LNCaP clone FGC (cell line): ENCODE data around the gene ARHGAP21.
A peak's percentile ranks its signal among the peaks of the same experiment; 100 is the strongest.
"Not testable (repeated sequence)": the region's sequence is repeated elsewhere in the genome, so short reads cannot be mapped to it uniquely, and the experiment has no call there.

Experiments
- DNase-seq: peaks from one replicate; pipeline ENCODE4 v3.0.0-alpha.2; 2011; ENCODE audit warnings: low read depth
- H3K4me3 ChIP-seq: 2 replicates; pipeline ENCODE4 v1.5.1; 2011; ENCODE audit warnings: mild to moderate bottlenecking, low read depth, low read length, control low read depth
- TF ChIP-seq, protein P1 (sequence below): IDR thresholded peaks from 2 replicates; pipeline ENCODE4 v1.5.1; 2012; ENCODE audit warnings: mild to moderate bottlenecking; ENCODE audit not compliant: control insufficient read depth, insufficient read depth; ENCODE audit errors: extremely low read depth

The ARHGAP21 gene

DNA sequence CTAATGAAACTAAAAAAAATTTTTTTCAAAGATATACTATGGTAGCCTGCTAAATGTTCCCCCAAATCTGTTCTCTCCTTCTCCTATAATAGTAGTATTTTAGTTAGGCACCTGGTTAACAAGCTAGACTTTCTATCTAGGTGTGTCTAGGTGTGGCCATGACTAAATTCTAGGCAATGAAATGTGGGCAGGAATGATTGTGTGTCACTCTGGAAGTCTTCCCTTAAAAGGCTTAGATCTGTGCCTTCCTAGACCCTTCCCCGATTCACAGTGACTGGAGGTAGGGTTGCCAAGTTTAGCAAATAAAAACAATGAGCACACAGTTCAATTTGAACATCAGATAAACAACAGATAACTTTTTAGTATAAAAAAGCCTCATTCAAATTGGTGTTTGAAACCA lies 8.3 kb upstream of the ARHGAP21 start:
- no peak for DNase-seq

DNA sequence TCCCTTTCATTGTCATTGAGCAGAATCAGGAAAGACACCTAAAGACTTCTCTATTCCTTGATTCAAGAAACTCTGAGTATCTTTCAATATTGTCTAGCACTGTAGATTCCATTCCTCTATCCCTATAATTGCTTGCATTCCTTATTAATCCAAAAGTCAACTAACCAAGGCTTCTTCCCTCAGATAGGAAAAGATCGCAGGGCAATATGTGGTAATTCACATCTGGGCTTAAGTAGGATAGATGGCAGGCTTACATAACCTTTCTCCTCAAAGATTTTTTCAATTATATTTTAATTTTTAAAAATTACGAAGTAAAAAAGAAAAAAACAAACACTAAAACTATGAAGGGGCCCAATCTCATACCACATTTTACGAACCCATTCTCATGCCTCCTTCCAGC lies 7.1 kb upstream of the ARHGAP21 start:
- H3K4me3 ChIP-seq: no peak overlapping the region
- DNase-seq: no peak
- TF ChIP-seq, protein P1, sequence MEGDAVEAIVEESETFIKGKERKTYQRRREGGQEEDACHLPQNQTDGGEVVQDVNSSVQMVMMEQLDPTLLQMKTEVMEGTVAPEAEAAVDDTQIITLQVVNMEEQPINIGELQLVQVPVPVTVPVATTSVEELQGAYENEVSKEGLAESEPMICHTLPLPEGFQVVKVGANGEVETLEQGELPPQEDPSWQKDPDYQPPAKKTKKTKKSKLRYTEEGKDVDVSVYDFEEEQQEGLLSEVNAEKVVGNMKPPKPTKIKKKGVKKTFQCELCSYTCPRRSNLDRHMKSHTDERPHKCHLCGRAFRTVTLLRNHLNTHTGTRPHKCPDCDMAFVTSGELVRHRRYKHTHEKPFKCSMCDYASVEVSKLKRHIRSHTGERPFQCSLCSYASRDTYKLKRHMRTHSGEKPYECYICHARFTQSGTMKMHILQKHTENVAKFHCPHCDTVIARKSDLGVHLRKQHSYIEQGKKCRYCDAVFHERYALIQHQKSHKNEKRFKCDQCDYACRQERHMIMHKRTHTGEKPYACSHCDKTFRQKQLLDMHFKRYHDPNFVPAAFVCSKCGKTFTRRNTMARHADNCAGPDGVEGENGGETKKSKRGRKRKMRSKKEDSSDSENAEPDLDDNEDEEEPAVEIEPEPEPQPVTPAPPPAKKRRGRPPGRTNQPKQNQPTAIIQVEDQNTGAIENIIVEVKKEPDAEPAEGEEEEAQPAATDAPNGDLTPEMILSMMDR: no peak

More for the DNA sequence above, 8.3 kb upstream of the ARHGAP21 start:
- TF ChIP-seq, protein P1: no peak
- H3K4me3 ChIP-seq: no peak overlapping the region

DNA sequence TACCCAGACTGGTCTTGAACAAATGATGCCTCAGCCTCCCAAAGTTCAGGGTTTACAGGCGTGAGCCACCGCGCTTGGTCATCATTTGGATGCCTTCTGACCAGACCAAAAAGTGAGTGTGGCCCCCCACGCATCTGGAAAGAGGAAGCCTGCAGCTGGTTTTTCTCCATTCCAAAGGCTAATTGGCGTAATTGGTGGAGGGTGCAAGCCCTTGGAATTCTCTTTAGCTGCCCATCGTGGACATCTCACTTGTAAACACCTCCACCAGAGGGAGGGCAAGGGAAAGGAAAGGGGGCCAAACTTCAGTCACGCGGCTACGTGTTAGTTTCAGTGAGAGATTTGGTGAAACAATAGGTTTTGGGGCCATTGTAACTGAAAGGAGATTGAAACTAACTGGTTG lies 4.1 kb upstream of the ARHGAP21 start:
- TF ChIP-seq, protein P1: no peak
- no peak for DNase-seq
- H3K4me3 ChIP-seq: no peak overlapping the region

DNA sequence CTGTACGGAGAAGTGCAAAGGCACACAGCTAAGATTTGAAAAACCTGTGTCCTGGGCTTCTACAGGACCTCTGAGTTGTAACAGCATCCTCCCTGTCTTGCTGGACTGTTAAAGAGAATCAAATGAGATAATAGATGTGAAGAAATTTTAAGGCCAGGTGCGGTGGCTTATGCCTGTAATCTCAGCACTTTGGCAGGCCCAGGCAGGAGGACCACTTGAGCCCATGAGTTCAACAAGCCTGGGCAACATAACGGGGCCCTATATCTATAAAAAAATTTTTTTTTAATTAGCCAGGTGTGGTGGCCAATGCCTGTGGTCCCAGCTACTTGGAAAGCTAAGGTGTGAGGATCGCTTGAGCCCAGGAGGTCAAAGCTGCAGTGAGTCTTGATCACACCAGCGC lies 2.9 kb upstream of the ARHGAP21 start:
- DNase-seq: no peak
- H3K4me3 ChIP-seq: no peak overlapping the region
- TF ChIP-seq, protein P1: no peak

DNA sequence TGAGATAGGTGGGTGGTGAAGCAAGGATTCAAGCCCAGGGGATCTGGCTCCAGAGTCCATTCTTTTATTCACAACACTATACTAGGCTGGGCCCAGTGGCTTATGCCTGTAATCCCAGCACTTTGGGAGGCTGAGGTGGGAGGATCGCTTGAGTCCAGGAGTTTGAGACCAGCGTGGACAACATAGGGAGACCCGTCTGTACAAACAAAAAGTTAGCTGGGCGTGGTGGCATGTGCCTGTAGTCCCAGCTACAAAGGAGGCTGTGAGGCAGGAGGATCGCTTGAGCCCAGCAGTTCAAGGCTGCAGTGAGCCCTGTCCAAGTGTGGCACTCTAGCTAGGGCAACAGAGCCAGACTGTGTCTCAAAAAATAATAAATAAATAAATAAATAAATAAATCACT lies 2.3 kb upstream of the ARHGAP21 start:
- not testable (repeated sequence) for DNase-seq, H3K4me3 ChIP-seq

DNA sequence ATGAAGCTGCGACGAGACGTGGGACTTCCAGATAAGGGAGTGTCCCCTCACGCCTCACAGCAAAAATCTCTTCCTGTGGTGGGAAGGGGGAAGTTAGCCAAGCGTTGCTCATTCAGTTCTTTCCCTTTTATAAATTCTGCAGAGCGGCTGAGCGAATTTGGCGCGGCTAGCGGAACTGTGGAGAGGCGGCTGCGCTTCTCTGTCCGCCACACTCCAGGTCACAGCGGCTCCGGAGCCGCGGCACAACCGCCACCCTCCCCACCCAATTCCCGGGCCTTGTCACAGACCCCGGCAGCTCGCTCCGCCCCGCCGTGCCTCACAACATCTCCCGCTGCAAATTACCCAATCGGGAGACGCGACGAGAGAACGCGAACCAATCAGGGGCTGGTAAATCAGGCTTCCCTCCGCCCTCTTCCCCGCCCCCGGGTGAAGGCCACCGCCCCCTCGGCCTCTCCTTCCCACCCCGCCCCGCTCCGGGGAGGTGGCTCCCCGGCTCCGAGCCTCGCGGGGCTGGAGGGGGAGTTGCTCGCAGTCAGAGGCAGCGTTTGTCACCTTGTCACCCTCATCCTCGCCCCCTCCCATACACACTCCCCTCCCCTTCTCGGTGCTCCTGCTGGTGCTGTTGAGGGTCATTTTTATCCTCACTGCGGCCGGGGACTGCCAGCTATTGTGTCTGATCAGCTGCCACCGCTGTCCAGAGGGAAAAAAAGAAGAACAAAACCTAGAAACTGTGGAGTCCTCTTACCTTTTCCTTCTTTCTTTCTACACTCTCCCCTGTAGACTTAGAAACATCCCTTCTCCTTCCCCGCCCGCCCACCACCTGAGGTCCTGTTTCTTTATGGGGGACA lies 918 bp upstream of the ARHGAP21 start:
- TF ChIP-seq, protein P1: no peak
- peak; percentile 88 for DNase-seq
- peak overlapping the region; percentile 51 for H3K4me3 ChIP-seq

DNA sequence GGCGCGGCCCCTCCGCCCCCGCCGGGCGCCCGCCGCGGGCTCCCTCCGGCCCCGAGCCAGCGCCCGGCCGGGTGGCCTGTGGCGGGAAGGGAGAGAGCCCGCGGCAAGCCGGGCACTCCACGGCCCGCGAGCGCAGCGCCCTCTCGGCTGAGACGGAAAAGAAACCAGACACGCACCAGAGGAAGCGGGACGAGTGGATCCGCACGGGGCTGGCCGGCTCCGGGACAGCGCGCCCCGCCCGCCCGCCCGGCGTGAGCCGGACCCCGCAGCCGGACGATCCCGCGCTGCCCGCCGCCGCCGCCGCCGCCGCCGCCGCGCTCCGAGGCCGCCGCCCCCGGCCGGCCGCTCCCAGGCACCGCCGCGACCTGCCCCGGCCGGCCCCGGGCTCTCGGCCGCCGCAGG lies 300 bp downstream of the ARHGAP21 start:
- no peak for DNase-seq
- TF ChIP-seq, protein P1: 0 out of 2 replicates have a peak, but pooled peaks have one; percentile 8
- peak overlapping the region; percentile 76 for H3K4me3 ChIP-seq
